OCI-LY3 (cell line): ENCODE measurements around the gene OASL.

Source experiments
- H2AFZ ChIP-seq: fragments of 200-600, 300-600 bp; shearing (Covaris generic); 2 replicates; pipeline ENCODE4 v1.6.0; 2014; ENCODE audit warnings: antibody characterized with exemption, low read depth, low read length
- H3K27ac ChIP-seq: fragments of 200-600, 300-600 bp; sonication (generic); 2 replicates; pipeline ENCODE4 v1.5.1; 2014; ENCODE audit warnings: mild to moderate bottlenecking, low read length, moderate library complexity, mixed read lengths
- H3K27me3 ChIP-seq: fragments of 200-600, 300-600 bp; sonication (generic); 2 replicates; pipeline ENCODE4 v1.6.1; 2014; ENCODE audit warnings: low read depth, low read length, mixed read lengths
- H3K36me3 ChIP-seq: fragments of 200-600, 300-600 bp; sonication (generic); replicated peaks from 2 replicates; pipeline ENCODE3; 2014; ENCODE audit warnings: low read depth, low read length, mixed read lengths
- H3K4me1 ChIP-seq: fragments of 300-600, 200-600 bp; sonication (generic); 2 replicates; pipeline ENCODE4 v1.6.1; 2014; ENCODE audit warnings: low read length, mixed read lengths
- H3K4me2 ChIP-seq: fragments of 200-600, 300-600 bp; sonication (generic); 2 replicates; pipeline ENCODE4 v1.6.1; 2014; ENCODE audit warnings: low read length, mixed read lengths
- H3K4me3 ChIP-seq: fragments of 300-600, 200-600 bp; sonication (generic); 2 replicates; pipeline ENCODE4 v1.5.1; 2014; ENCODE audit warnings: antibody characterized with exemption, mild to moderate bottlenecking, low read length, moderate library complexity
- H3K79me2 ChIP-seq: fragments of 300-600, 200-600 bp; shearing (Covaris generic); 2 replicates; pipeline ENCODE4 v1.6.1; 2014; ENCODE audit warnings: mild to moderate bottlenecking, low read length, mixed read lengths
- H3K9ac ChIP-seq: fragments of 300-600, 200-600 bp; shearing (Covaris generic); 2 replicates; pipeline ENCODE4 v1.6.0; 2014; ENCODE audit warnings: mild to moderate bottlenecking, low read length, moderate library complexity
- H3K9me3 ChIP-seq: fragments of 200-600, 300-600 bp; shearing (Covaris generic); 2 replicates; pipeline ENCODE4 v1.6.1; 2014; ENCODE audit warnings: low read length, mixed read lengths; ENCODE audit not compliant: insufficient read depth
- H4K20me1 ChIP-seq: fragments of 200-600, 300-600 bp; sonication (generic); 2 replicates; pipeline ENCODE4 v1.6.1; 2016; ENCODE audit warnings: low read length, mixed read lengths; ENCODE audit not compliant: insufficient read depth
- CTCF ChIP-seq: fragments of 200-600, 300-600 bp; sonication (generic); IDR thresholded peaks from 2 replicates; pipeline ENCODE4 v1.5.1; 2014; ENCODE audit warnings: antibody characterized with exemption, low read length, low read depth
- EZH2phosphoT487 ChIP-seq: fragments of 200-600 bp; shearing (Covaris generic); IDR thresholded peaks from 2 replicates; pipeline ENCODE4 v1.6.1; 2018; ENCODE audit warnings: antibody characterized with exemption, mixed run types, low read depth

Gene OASL

GRCh38 chr12:120990487-120991055 is 48.5 kb downstream of the OASL start:
- H3K4me1 ChIP-seq, result no peaks in the 10 kb centered on the region
- no peaks in the 10 kb centered on the region for H3K79me2 ChIP-seq
- H3K27me3 ChIP-seq, result no peaks in the 10 kb centered on the region
- H2AFZ ChIP-seq, result no peak overlapping the region
- no peak overlapping the region for H3K27ac ChIP-seq
- TF ChIP-seq CTCF, result no peak
- TF ChIP-seq EZH2phosphoT487, result no peak
- no peak overlapping the region for H3K9ac ChIP-seq
- H3K36me3 ChIP-seq, result no peaks in the 10 kb centered on the region
- H3K9me3 ChIP-seq, result no peaks in the 10 kb centered on the region
- H4K20me1 ChIP-seq, result no peaks in the 10 kb centered on the region
- H3K4me2 ChIP-seq, result no peak overlapping the region
- H3K4me3 ChIP-seq, result no peak overlapping the region

GRCh38 chr12:120989687-120990086 is 49.4 kb downstream of the OASL start:
- Histone ChIP-seq H3K27ac (no peak overlapping the region), H3K9me3 (no peaks in the 10 kb centered on the region), H3K4me1 (no peaks in the 10 kb centered on the region), H3K9ac (no peak overlapping the region), H3K4me3 (no peak overlapping the region), H4K20me1 (no peaks in the 10 kb centered on the region), H2AFZ (no peak overlapping the region), H3K4me2 (no peak overlapping the region), H3K79me2 (no peaks in the 10 kb centered on the region), H3K27me3 (no peaks in the 10 kb centered on the region), H3K36me3 (no peaks in the 10 kb centered on the region)
- TF ChIP-seq EZH2phosphoT487 (no peak), CTCF (no peak)

GRCh38 chr12:120988658-120989057 is 50.4 kb downstream of the OASL start:
- H3K79me2 ChIP-seq, result no peaks in the 10 kb centered on the region
- H3K27ac ChIP-seq, result no peak overlapping the region
- no peak overlapping the region for H3K9ac ChIP-seq
- H4K20me1 ChIP-seq, result no peaks in the 10 kb centered on the region
- TF ChIP-seq EZH2phosphoT487, result no peak
- TF ChIP-seq CTCF, result no peak
- H3K9me3 ChIP-seq, result no peaks in the 10 kb centered on the region
- H3K27me3 ChIP-seq, result no peaks in the 10 kb centered on the region
- H3K36me3 ChIP-seq, result no peaks in the 10 kb centered on the region
- no peaks in the 10 kb centered on the region for H3K4me1 ChIP-seq
- no peak overlapping the region for H2AFZ ChIP-seq
- no peak overlapping the region for H3K4me2 ChIP-seq
- no peak overlapping the region for H3K4me3 ChIP-seq

- no peaks in the 10 kb centered on the region for H3K79me2 ChIP-seq
- no peak overlapping the region for H3K4me3 ChIP-seq
- no peaks in the 10 kb centered on the region for H3K27me3 ChIP-seq
- no peak overlapping the region for H2AFZ ChIP-seq
- no peaks in the 10 kb centered on the region for H3K4me1 ChIP-seq
- no peaks in the 10 kb centered on the region for H3K36me3 ChIP-seq
- H3K4me2 ChIP-seq, result no peak overlapping the region
- H4K20me1 ChIP-seq, result no peaks in the 10 kb centered on the region
- TF ChIP-seq EZH2phosphoT487 (no peak), CTCF (no peak)
- H3K9me3 ChIP-seq, result no peaks in the 10 kb centered on the region
- H3K9ac ChIP-seq, result no peak overlapping the region
- H3K27ac ChIP-seq, result no peak overlapping the region
These were observed 50.8 kb downstream of the OASL start for GRCh38 chr12:120988234-120988633.
